ENCODE results near the gene CAMK1D. TPM values are rescaled to one million over a fixed set of nuclear protein-coding genes. Genes with fewer than 3 reads are reported as not detected.

CAMK1D gene
- total and polyA plus RNA-seq, 2 of the 4 experiments (the other 2 are of a cell fraction), result 5.0 to 5.3 TPM

DNA sequence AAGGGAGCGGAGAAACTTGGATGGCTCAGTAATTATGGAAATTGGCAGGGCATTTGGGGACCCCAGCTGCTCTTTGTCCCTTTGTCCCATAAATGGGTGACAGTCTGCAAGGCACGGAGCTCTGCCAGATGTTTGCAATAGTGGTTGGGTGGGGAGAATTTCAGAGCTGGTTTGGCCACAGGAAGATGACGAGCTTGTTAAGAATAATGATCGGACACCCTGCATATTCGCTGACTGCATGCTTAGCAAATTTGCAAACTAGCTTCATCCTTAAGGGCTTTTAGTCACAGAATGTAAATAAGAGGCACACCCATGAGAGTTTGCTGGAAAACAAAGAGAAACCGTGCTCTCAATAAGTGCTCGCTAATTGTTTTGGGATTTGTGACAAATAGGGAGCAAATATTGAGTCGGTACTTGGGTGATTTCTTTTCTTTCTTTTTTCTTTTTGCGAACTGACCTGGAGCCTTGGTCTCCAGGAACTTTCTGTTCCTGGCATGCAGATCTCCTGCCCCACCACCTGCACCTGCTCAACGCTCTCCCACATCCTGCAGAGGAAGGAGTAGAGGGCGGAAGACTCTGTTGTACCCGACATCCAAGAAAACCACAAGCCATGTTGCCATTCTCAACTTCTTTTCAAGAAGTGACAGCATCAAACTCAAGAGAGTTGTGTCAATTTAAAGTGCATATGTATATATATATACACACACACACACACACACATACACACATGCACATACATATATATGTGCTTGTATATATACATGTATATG, 238.9 kb downstream of the CAMK1D start:
- H4K20me1 ChIP-seq (ENCODE audit: insufficient read depth, low read length), result no peaks in the 10 kb centered on the region

More for the DNA sequence above, 238.9 kb downstream of the CAMK1D start:
- Histone ChIP-seq H3K18ac (ENCODE audit: low read depth, low read length) (no peak overlapping the region), H3K9ac (ENCODE audit: low read depth, low read length) (no peak overlapping the region), H2BK15ac (ENCODE audit: low read depth, low read length) (no peak overlapping the region), H3K9me3 (ENCODE audit: control insufficient read depth, insufficient read depth, low read length) (no peaks in the 10 kb centered on the region), H2AK5ac (ENCODE audit: low read depth, low read length) (no peak overlapping the region), H3K23ac (ENCODE audit: low read depth, low read length) (no peak overlapping the region), H2AK9ac (replicated peaks; ENCODE audit: low read depth, low read length, poor library complexity) (no peak overlapping the region), H3K4me1 (ENCODE audit: control insufficient read depth, insufficient read depth, low read length) (no peaks in the 10 kb centered on the region; the same call in 1 of the 2 replicates), H3K27me3 (ENCODE audit: control insufficient read depth, insufficient read depth, low read length) (0 out of 2 replicates have a peak, but pooled peaks cover 3% of the 10 kb centered on the region), H2BK120ac (ENCODE audit: low read depth, low read length) (no peak overlapping the region), H2BK20ac (ENCODE audit: low read depth, low read length) (no peak overlapping the region), H3K4ac (ENCODE audit: low read depth, low read length) (no peak overlapping the region), H2AFZ (replicated peaks; ENCODE audit: low read length, poor library complexity) (no peak overlapping the region), H3K27ac (ENCODE audit: insufficient read depth, low read length) (no peak overlapping the region), H2BK5ac (ENCODE audit: low read depth, low read length, poor library complexity, severe bottlenecking) (no peak overlapping the region), H3K56ac (ENCODE audit: extremely low read depth, insufficient read depth, low read length) (no peak overlapping the region), H4K8ac (ENCODE audit: low read depth in 2 of 2, low read length in 2 of 2) (no peak overlapping the region), H4K5ac (ENCODE audit: low read depth, low read length) (no peak overlapping the region), H3K79me1 (ENCODE audit: low read depth in 1 of 2, low read length in 2 of 2) (no peaks in the 10 kb centered on the region), H3K14ac (replicated peaks; ENCODE audit: low read depth, low read length) (no peak overlapping the region), H3K9me1 (ENCODE audit: insufficient read depth, low read length) (no peaks in the 10 kb centered on the region), H3K4me3 (ENCODE audit: insufficient read depth, low read depth, low read length) (no peak overlapping the region), H4K91ac (ENCODE audit: insufficient read depth, low read depth, low read length) (no peak overlapping the region), H3K4me2 (ENCODE audit: low read depth, low read length) (no peak overlapping the region; the same call in 1 of the 2 replicates), H3K36me3 (ENCODE audit: control insufficient read depth, insufficient read depth, low read length) (no peaks in the 10 kb centered on the region)
- intact Hi-C loops (cut with micrococcal nuclease), result no loop called here
- dilution Hi-C loops (cut with HindIII; ENCODE audit: low sequenced_read_pairs, unreplicated experiment), result no loop called here
- POLR2A ChIA-PET (ENCODE audit: unreplicated experiment), result no interaction called here
- no peak; the same call in 1 of the 2 replicates for ATAC-seq (ENCODE audit: low read depth)
- in situ Hi-C loops (cut with MboI; ENCODE audit: low sequenced_read_pairs), result no loop called here
- TF ChIP-seq FOS (IDR thresholded peaks at IDR 0.05; ENCODE audit: low read depth, low read length) (no peak), POLR2A (IDR thresholded peaks at IDR 0.05; ENCODE audit: low read depth, low read length) (no peak), RFX5 (IDR thresholded peaks at IDR 0.05; ENCODE audit: low read depth, low read length) (no peak), MAFK (IDR thresholded peaks at IDR 0.05; ENCODE audit: low read depth, low read length) (no peak), CEBPB (IDR thresholded peaks at IDR 0.05; ENCODE audit: low read depth, low read length) (no peak), MXI1 (IDR thresholded peaks at IDR 0.05; ENCODE audit: borderline replicate concordance, low read depth, low read length) (no peak), SMC3 (IDR thresholded peaks at IDR 0.05; ENCODE audit: low read depth, low read length) (no peak), NFE2L2 (IDR thresholded peaks at IDR 0.05; ENCODE audit: low read depth, low read length) (no peak), RAD21 (IDR thresholded peaks at IDR 0.05; ENCODE audit: low read length) (no peak), RCOR1 (IDR thresholded peaks at IDR 0.05; ENCODE audit: insufficient replicate concordance, low read length) (no peak), BHLHE40 (IDR thresholded peaks at IDR 0.05; ENCODE audit: low read depth, low read length) (no peak), MAZ (IDR thresholded peaks at IDR 0.05; ENCODE audit: borderline replicate concordance, low read depth, low read length) (no peak), CHD1 (IDR thresholded peaks at IDR 0.05; ENCODE audit: low read depth, low read length) (no peak)
- TF ChIP-seq, protein P1, sequence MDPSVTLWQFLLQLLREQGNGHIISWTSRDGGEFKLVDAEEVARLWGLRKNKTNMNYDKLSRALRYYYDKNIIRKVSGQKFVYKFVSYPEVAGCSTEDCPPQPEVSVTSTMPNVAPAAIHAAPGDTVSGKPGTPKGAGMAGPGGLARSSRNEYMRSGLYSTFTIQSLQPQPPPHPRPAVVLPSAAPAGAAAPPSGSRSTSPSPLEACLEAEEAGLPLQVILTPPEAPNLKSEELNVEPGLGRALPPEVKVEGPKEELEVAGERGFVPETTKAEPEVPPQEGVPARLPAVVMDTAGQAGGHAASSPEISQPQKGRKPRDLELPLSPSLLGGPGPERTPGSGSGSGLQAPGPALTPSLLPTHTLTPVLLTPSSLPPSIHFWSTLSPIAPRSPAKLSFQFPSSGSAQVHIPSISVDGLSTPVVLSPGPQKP (IDR thresholded peaks at IDR 0.05; ENCODE audit: borderline replicate concordance, low read depth, low read length), result no peak
- TF ChIP-seq, protein P2, sequence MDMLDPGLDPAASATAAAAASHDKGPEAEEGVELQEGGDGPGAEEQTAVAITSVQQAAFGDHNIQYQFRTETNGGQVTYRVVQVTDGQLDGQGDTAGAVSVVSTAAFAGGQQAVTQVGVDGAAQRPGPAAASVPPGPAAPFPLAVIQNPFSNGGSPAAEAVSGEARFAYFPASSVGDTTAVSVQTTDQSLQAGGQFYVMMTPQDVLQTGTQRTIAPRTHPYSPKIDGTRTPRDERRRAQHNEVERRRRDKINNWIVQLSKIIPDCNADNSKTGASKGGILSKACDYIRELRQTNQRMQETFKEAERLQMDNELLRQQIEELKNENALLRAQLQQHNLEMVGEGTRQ (IDR thresholded peaks at IDR 0.05; ENCODE audit: low read depth, low read length), result no peak
- TF ChIP-seq, protein P3, sequence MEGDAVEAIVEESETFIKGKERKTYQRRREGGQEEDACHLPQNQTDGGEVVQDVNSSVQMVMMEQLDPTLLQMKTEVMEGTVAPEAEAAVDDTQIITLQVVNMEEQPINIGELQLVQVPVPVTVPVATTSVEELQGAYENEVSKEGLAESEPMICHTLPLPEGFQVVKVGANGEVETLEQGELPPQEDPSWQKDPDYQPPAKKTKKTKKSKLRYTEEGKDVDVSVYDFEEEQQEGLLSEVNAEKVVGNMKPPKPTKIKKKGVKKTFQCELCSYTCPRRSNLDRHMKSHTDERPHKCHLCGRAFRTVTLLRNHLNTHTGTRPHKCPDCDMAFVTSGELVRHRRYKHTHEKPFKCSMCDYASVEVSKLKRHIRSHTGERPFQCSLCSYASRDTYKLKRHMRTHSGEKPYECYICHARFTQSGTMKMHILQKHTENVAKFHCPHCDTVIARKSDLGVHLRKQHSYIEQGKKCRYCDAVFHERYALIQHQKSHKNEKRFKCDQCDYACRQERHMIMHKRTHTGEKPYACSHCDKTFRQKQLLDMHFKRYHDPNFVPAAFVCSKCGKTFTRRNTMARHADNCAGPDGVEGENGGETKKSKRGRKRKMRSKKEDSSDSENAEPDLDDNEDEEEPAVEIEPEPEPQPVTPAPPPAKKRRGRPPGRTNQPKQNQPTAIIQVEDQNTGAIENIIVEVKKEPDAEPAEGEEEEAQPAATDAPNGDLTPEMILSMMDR (conservative IDR thresholded peaks at IDR 0.05; ENCODE audit: low read depth, low read length), result no peak
- no CpG with 5 or more reads among the region's 12 CpGs for WGBS, 2 experiments (ENCODE audit: extremely low coverage in 2 of 2, insufficient read length in 1 of 2)
- BruUV-seq (replicated peaks), result no TSS peak
- no peak for DNase-seq
- CTCF ChIA-PET, result no interaction called here

Data from IMR-90 (cell line).